ENCODE measurements around the gene NDNF.

GRCh38 chr4:121061861-121062260 is 10.5 kb downstream of the NDNF start:
- TF ChIP-seq POLR2A (IDR thresholded peaks at IDR 0.05) (no peak), CTCF (IDR thresholded peaks at IDR 0.05) (no peak)

All from lower leg skin (tissue), 3 donors.